Mesendoderm (in vitro differentiated cells): ENCODE measurements around the gene ZBTB8B.
"Not testable (repeated sequence)": the region's sequence is repeated elsewhere in the genome, so short reads cannot be mapped to it uniquely, and the experiment has no call there.

Experiments
- DNase-seq: peaks from one replicate; pipeline ENCODE4 v3.0.0; 2013
- H2AK5ac ChIP-seq: 2 replicates; pipeline ENCODE4 v1.6.1; 2013; ENCODE audit warnings: low read length, inconsistent platforms
- H2BK120ac ChIP-seq: 2 replicates; pipeline ENCODE4 v1.6.1; 2013; ENCODE audit warnings: low read depth, mild to moderate bottlenecking, low read length, moderate library complexity, mixed read lengths
- H2BK15ac ChIP-seq: replicated peaks from 2 replicates; pipeline ENCODE4 v1.6.1; 2013; ENCODE audit warnings: low read depth, mild to moderate bottlenecking, moderate library complexity
- H2BK5ac ChIP-seq: 2 replicates; pipeline ENCODE4 v1.6.1; 2013; ENCODE audit warnings: low read length, inconsistent platforms
- H3K18ac ChIP-seq: 2 replicates; pipeline ENCODE4 v1.6.1; 2013; ENCODE audit warnings: mild to moderate bottlenecking, low read length, mixed read lengths
- H3K23ac ChIP-seq: one replicate; pipeline ENCODE4 v1.6.1; 2013; ENCODE audit warnings: low read length
- H3K27ac ChIP-seq: 2 replicates; pipeline ENCODE4 v1.5.1; 2013; ENCODE audit warnings: low read depth, mild to moderate bottlenecking, inconsistent platforms, low read length, moderate library complexity
- H3K27me3 ChIP-seq: 2 replicates; pipeline ENCODE4 v1.6.1; 2013; ENCODE audit warnings: low read length, control low read depth, mild to moderate bottlenecking, inconsistent platforms; ENCODE audit not compliant: insufficient read depth, poor library complexity
- H3K36me3 ChIP-seq: 2 replicates; pipeline ENCODE4 v1.6.1; 2013; ENCODE audit warnings: low read length, inconsistent platforms; ENCODE audit not compliant: control insufficient read depth, insufficient read depth
- H3K4ac ChIP-seq: one replicate; pipeline ENCODE4 v1.6.1; 2013; ENCODE audit warnings: low read depth, mild to moderate bottlenecking, low read length, moderate library complexity
- H3K4me1 ChIP-seq: 2 replicates; pipeline ENCODE4 v1.6.1; 2013; ENCODE audit warnings: low read depth, low read length, inconsistent platforms; ENCODE audit not compliant: control insufficient read depth
- H3K4me2 ChIP-seq: 2 replicates; pipeline ENCODE4 v1.6.1; 2013; ENCODE audit warnings: low read length
- H3K4me3 ChIP-seq: 2 replicates; pipeline ENCODE4 v1.5.1; 2013; ENCODE audit warnings: mild to moderate bottlenecking, low read length
- H3K56ac ChIP-seq: one replicate; pipeline ENCODE4 v1.6.1; 2013; ENCODE audit warnings: low read length
- H3K79me1 ChIP-seq: 2 replicates; pipeline ENCODE4 v1.6.1; 2013; ENCODE audit warnings: low read length, inconsistent platforms
- H3K79me2 ChIP-seq: 2 replicates; pipeline ENCODE4 v1.6.1; 2013; ENCODE audit warnings: mild to moderate bottlenecking, low read length; ENCODE audit not compliant: control insufficient read depth, insufficient read depth
- H3K9ac ChIP-seq: 2 replicates; pipeline ENCODE4 v1.6.1; 2013; ENCODE audit warnings: low read length, inconsistent platforms
- H4K5ac ChIP-seq: one replicate; pipeline ENCODE4 v1.6.1; 2013; ENCODE audit warnings: low read length
- H4K8ac ChIP-seq: one replicate; pipeline ENCODE4 v1.6.1; 2013; ENCODE audit warnings: low read depth, mild to moderate bottlenecking, control low read depth, low read length, moderate library complexity
- WGBS: extraction: QIAGEN DNeasy Blood & Tissue Kit; methylation state at CpG from one replicate; pipeline ENCODE4 v1.1.7; 2013; ENCODE audit warnings: low lambda C conversion rate, missing lambda C conversion rate; ENCODE audit not compliant: insufficient coverage; ENCODE audit errors: extremely low coverage; 5-methylcytosine and 5-hydroxymethylcytosine counted together

Gene ZBTB8B

GRCh38 chr1:32448773-32449456, 16.0 kb upstream of the ZBTB8B start:
- peak; percentile 83 for DNase-seq
- WGBS = no CpG with 5 or more reads among the region's 12 CpGs

DNA sequence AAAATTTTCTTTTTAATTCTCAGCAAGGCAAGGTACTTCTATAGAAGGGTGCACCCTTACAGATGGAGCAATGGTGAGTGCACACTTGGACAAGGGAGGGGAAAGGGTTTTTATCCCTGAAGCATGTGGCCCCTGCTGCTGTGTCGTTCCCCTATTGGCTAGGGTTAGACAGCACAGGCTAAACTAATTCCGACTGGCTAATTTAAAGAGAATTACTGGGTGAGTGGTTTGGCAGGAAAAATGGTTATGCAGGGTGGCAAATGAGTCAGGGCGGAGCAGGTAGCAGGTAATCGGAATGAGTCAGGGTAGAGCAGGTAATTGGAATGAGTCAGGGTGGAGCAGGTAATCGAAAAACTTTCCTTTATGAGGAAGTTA, 15.4 kb upstream of the ZBTB8B start:
- no CpG with 5 or more reads among the region's 5 CpGs for WGBS
- H4K8ac ChIP-seq = not testable (repeated sequence)

More at GRCh38 chr1:32448773-32449456, 16.0 kb upstream of the ZBTB8B start:
- Histone ChIP-seq H2BK120ac (no peak overlapping the region), H4K8ac (no peak overlapping the region), H3K4me1 (no peaks in the 10 kb centered on the region), H3K27ac (no peak overlapping the region), H3K4me3 (no peak overlapping the region), H3K27me3 (no peaks in the 10 kb centered on the region), H3K9ac (no peak overlapping the region), H3K56ac (no peak overlapping the region), H2AK5ac (no peak overlapping the region), H4K5ac (no peak overlapping the region), H3K4ac (peak overlapping the region; percentile 52), H3K36me3 (no peaks in the 10 kb centered on the region), H3K18ac (no peak overlapping the region), H3K79me2 (no peaks in the 10 kb centered on the region), H2BK5ac (no peak overlapping the region), H3K79me1 (no peaks in the 10 kb centered on the region), H3K23ac (no peak overlapping the region), H2BK15ac (no peak overlapping the region), H3K4me2 (no peak overlapping the region)

GRCh38 chr1:32454726-32455125, 10.1 kb upstream of the ZBTB8B start:
- Histone ChIP-seq H3K23ac (no peak overlapping the region), H3K27ac (no peak overlapping the region), H3K27me3 (no peaks in the 10 kb centered on the region), H2BK5ac (no peak overlapping the region), H3K56ac (no peak overlapping the region), H3K4ac (no peak overlapping the region), H2BK15ac (no peak overlapping the region), H3K4me2 (no peak overlapping the region), H3K36me3 (no peaks in the 10 kb centered on the region), H3K79me2 (no peaks in the 10 kb centered on the region), H2AK5ac (no peak overlapping the region), H3K4me3 (no peak overlapping the region), H3K18ac (no peak overlapping the region), H4K5ac (no peak overlapping the region), H3K79me1 (no peaks in the 10 kb centered on the region), H3K9ac (no peak overlapping the region), H3K4me1 (no peaks in the 10 kb centered on the region), H2BK120ac (no peak overlapping the region), H4K8ac (no peak overlapping the region)
- DNase-seq = peak; percentile 84
- no CpG with 5 or more reads among the region's 1 CpG for WGBS

More for the DNA sequence above, 15.4 kb upstream of the ZBTB8B start:
- H3K4ac ChIP-seq, H3K9ac ChIP-seq, H3K27ac ChIP-seq, H2BK120ac ChIP-seq, H3K27me3 ChIP-seq, H3K4me3 ChIP-seq, H3K56ac ChIP-seq, H3K4me1 ChIP-seq, H2AK5ac ChIP-seq, H4K5ac ChIP-seq, H3K79me1 ChIP-seq, H3K79me2 ChIP-seq, H3K4me2 ChIP-seq, H3K23ac ChIP-seq, DNase-seq, H2BK15ac ChIP-seq, H3K36me3 ChIP-seq, H3K18ac ChIP-seq, H2BK5ac ChIP-seq: not testable (repeated sequence)

- H3K9ac ChIP-seq = no peak overlapping the region
- H4K5ac ChIP-seq = no peak overlapping the region
- WGBS = no CpG with 5 or more reads among the region's 2 CpGs
- H2BK5ac ChIP-seq = no peak overlapping the region
- H3K4me1 ChIP-seq = no peaks in the 10 kb centered on the region
- H2AK5ac ChIP-seq = no peak overlapping the region
- H3K4me3 ChIP-seq = no peak overlapping the region
- H3K56ac ChIP-seq = no peak overlapping the region
- no peaks in the 10 kb centered on the region for H3K79me1 ChIP-seq
- no peak overlapping the region for H3K27ac ChIP-seq
- H4K8ac ChIP-seq = no peak overlapping the region
- H3K79me2 ChIP-seq = no peaks in the 10 kb centered on the region
- no peak for DNase-seq
- H2BK15ac ChIP-seq = no peak overlapping the region
- H3K4me2 ChIP-seq = no peak overlapping the region
- no peak overlapping the region for H3K18ac ChIP-seq
- no peaks in the 10 kb centered on the region for H3K27me3 ChIP-seq
- H2BK120ac ChIP-seq = no peak overlapping the region
- no peak overlapping the region for H3K4ac ChIP-seq
- no peak overlapping the region for H3K23ac ChIP-seq
- no peaks in the 10 kb centered on the region for H3K36me3 ChIP-seq
These were observed 8.9 kb upstream of the ZBTB8B start for GRCh38 chr1:32455958-32456357.

GRCh38 chr1:32458798-32459197, 6.1 kb upstream of the ZBTB8B start:
- H3K9ac ChIP-seq, H3K4me2 ChIP-seq, H4K8ac ChIP-seq, H2BK15ac ChIP-seq, H4K5ac ChIP-seq, H3K27me3 ChIP-seq, H3K56ac ChIP-seq, H3K4me1 ChIP-seq, H2AK5ac ChIP-seq, H2BK5ac ChIP-seq, H3K4me3 ChIP-seq, H2BK120ac ChIP-seq, H3K36me3 ChIP-seq, H3K27ac ChIP-seq, H3K79me2 ChIP-seq, H3K23ac ChIP-seq, H3K79me1 ChIP-seq, H3K4ac ChIP-seq, H3K18ac ChIP-seq: not testable (repeated sequence)
- peak; percentile 61 for DNase-seq
- no CpG with 5 or more reads among the region's 5 CpGs for WGBS

GRCh38 chr1:32462977-32463376, 1.9 kb upstream of the ZBTB8B start:
- not testable (repeated sequence) for H3K23ac ChIP-seq, H3K79me1 ChIP-seq, H3K4me3 ChIP-seq, H2BK15ac ChIP-seq, H4K8ac ChIP-seq, H3K4ac ChIP-seq, H3K56ac ChIP-seq, H3K18ac ChIP-seq, H3K27ac ChIP-seq, H2AK5ac ChIP-seq, H4K5ac ChIP-seq, DNase-seq, H3K9ac ChIP-seq, H3K4me2 ChIP-seq, H3K79me2 ChIP-seq, H3K27me3 ChIP-seq, H2BK120ac ChIP-seq, H3K36me3 ChIP-seq, H3K4me1 ChIP-seq, H2BK5ac ChIP-seq
- no CpG with 5 or more reads among the region's 2 CpGs for WGBS
